ENCODE measurements around the gene DDX5.

Gene DDX5

GRCh38 chr17:64506201-64506575, at the start of gene DDX5:
DDX5 (minus strand) TSS chr17:64506289; CDS start chr17:64506119, 170 bp downstream.
- TF ChIP-seq CTCF (IDR thresholded peaks at IDR 0.05; ENCODE audit: low read depth, low read length, missing control alignments), result no peak
- DNase-seq (ENCODE audit: low read depth), result peak; percentile 96
- peak within 1 kb of the TSS; percentile 74 for H3K4me3 ChIP-seq (ENCODE audit: low read depth, low read length)

- H3K4me3 ChIP-seq (ENCODE audit: low read depth, low read length), result no peak overlapping the region
- DNase-seq (ENCODE audit: low read depth), result no peak
- TF ChIP-seq CTCF (IDR thresholded peaks at IDR 0.05; ENCODE audit: low read depth, low read length, missing control alignments), result no peak
These were observed 49.2 kb upstream of the DDX5 start for GRCh38 chr17:64555281-64555680.

GRCh38 chr17:64554028-64554637, 48.0 kb upstream of the DDX5 start:
- no peak overlapping the region for H3K4me3 ChIP-seq (ENCODE audit: low read depth, low read length)
- DNase-seq (ENCODE audit: low read depth), result no peak
- no peak for TF ChIP-seq CTCF (IDR thresholded peaks at IDR 0.05; ENCODE audit: low read depth, low read length, missing control alignments)

- DNase-seq (ENCODE audit: low read depth), result no peak
- TF ChIP-seq CTCF (IDR thresholded peaks at IDR 0.05; ENCODE audit: low read depth, low read length, missing control alignments), result no peak
- no peak overlapping the region for H3K4me3 ChIP-seq (ENCODE audit: low read depth, low read length)
These were observed 45.4 kb upstream of the DDX5 start for GRCh38 chr17:64551461-64551860.

GRCh38 chr17:64547319-64547718, 41.2 kb upstream of the DDX5 start:
- H3K4me3 ChIP-seq (ENCODE audit: low read depth, low read length), result no peak overlapping the region
- no peak for DNase-seq (ENCODE audit: low read depth)
- TF ChIP-seq CTCF (IDR thresholded peaks at IDR 0.05; ENCODE audit: low read depth, low read length, missing control alignments), result no peak

GRCh38 chr17:64546716-64547115, 40.6 kb upstream of the DDX5 start:
- no peak for DNase-seq (ENCODE audit: low read depth)
- no peak overlapping the region for H3K4me3 ChIP-seq (ENCODE audit: low read depth, low read length)
- TF ChIP-seq CTCF (IDR thresholded peaks at IDR 0.05; ENCODE audit: low read depth, low read length, missing control alignments), result no peak

- no peak for DNase-seq (ENCODE audit: low read depth)
- no peak for TF ChIP-seq CTCF (IDR thresholded peaks at IDR 0.05; ENCODE audit: low read depth, low read length, missing control alignments)
These were observed 38.7 kb upstream of the DDX5 start for GRCh38 chr17:64544742-64545141.

More at GRCh38 chr17:64544742-64545141, 38.7 kb upstream of the DDX5 start:
- no peak overlapping the region for H3K4me3 ChIP-seq (ENCODE audit: low read depth, low read length)
